Ishikawa (cell line): Measurements from ENCODE around the gene RPL36.

Experiments
- CEBPB ChIP-seq: IDR thresholded peaks from 2 replicates; pipeline ENCODE4 v1.6.1; 2012
- EGR1 ChIP-seq: IDR thresholded peaks from 2 replicates; pipeline ENCODE4 v1.6.1; 2012
- EP300 ChIP-seq: IDR thresholded peaks from 2 replicates; pipeline ENCODE4 v1.6.1; 2012; ENCODE audit warnings: borderline replicate concordance
- NFIC ChIP-seq: IDR thresholded peaks from 2 replicates; pipeline ENCODE4 v1.6.1; 2012
- RAD21 ChIP-seq: IDR thresholded peaks from 2 replicates; pipeline ENCODE4 v1.6.1; 2012; ENCODE audit warnings: low read depth
- TAF1 ChIP-seq: IDR thresholded peaks from 2 replicates; pipeline ENCODE4 v1.6.1; 2012; ENCODE audit warnings: low read depth, mild to moderate bottlenecking
- TCF12 ChIP-seq: IDR thresholded peaks from 2 replicates; pipeline ENCODE4 v1.6.1; 2012; ENCODE audit warnings: low read depth
- TEAD4 ChIP-seq: IDR thresholded peaks from 2 replicates; pipeline ENCODE4 v1.6.1; 2012
- YY1 ChIP-seq: IDR thresholded peaks from 2 replicates; pipeline ENCODE4 v1.6.1; 2012; ENCODE audit warnings: low read depth
- ZBTB7A ChIP-seq: IDR thresholded peaks from 2 replicates; pipeline ENCODE4 v1.6.1; 2012; ENCODE audit warnings: low read depth
- TF ChIP-seq, protein P1 (sequence below): IDR thresholded peaks from 2 replicates; pipeline ENCODE4 v1.6.1; 2012; ENCODE audit warnings: low read depth, mild to moderate bottlenecking
- TF ChIP-seq, protein P2 (sequence below): IDR thresholded peaks from 2 replicates; pipeline ENCODE4 v1.6.1; 2012
- TF ChIP-seq, protein P3 (sequence below): IDR thresholded peaks from 2 replicates; pipeline ENCODE4 v1.6.1; 2012

Gene RPL36

DNA sequence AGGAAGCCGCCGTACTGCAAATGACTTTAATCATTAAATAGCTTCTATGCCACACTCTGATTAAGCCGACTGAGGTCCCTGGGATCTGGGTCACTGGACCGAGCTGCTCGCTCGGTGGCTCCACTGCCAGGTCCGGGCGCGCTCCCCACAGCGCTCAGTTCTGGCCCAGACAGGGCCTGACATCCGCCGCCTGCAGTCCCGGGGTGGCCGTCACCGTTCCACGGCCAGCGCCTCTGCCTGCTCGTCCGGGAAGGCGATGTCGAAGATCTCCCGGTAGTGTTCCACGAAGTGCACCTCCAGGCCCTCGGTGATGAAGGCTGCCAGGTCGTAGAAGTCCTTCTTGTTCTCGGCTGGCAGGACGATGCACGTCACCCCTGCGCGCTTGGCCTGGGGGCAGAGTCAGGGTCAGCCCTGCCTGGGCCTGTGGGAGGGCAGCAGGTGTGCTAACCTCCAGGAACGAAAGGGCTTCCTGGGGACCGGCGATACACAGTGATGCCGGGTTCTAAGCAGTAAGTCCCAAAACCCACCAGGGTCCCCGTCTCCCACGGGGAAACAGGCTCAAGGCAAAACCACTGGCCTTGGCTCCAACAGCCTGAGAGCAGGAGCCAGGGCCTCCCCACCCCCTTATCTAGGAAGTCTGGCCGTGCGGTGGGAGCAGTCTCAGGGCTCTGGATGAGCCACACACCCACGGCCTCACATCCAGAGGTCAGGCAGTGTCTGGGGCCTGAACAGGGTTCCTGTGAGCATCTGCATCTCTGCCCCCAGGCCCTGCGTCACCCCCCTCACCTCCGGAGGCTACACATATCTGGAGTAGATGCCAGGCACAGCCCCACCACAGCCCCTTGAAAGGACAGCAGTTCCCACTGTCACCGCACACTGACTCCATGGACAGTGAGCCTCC lies 2.0 kb downstream of the RPL36 start:
- TF ChIP-seq, protein P1, sequence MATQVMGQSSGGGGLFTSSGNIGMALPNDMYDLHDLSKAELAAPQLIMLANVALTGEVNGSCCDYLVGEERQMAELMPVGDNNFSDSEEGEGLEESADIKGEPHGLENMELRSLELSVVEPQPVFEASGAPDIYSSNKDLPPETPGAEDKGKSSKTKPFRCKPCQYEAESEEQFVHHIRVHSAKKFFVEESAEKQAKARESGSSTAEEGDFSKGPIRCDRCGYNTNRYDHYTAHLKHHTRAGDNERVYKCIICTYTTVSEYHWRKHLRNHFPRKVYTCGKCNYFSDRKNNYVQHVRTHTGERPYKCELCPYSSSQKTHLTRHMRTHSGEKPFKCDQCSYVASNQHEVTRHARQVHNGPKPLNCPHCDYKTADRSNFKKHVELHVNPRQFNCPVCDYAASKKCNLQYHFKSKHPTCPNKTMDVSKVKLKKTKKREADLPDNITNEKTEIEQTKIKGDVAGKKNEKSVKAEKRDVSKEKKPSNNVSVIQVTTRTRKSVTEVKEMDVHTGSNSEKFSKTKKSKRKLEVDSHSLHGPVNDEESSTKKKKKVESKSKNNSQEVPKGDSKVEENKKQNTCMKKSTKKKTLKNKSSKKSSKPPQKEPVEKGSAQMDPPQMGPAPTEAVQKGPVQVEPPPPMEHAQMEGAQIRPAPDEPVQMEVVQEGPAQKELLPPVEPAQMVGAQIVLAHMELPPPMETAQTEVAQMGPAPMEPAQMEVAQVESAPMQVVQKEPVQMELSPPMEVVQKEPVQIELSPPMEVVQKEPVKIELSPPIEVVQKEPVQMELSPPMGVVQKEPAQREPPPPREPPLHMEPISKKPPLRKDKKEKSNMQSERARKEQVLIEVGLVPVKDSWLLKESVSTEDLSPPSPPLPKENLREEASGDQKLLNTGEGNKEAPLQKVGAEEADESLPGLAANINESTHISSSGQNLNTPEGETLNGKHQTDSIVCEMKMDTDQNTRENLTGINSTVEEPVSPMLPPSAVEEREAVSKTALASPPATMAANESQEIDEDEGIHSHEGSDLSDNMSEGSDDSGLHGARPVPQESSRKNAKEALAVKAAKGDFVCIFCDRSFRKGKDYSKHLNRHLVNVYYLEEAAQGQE: no peak
- TF ChIP-seq TCF12: no peak
- no peak for TF ChIP-seq EP300
- TF ChIP-seq TEAD4: no peak
- no peak for TF ChIP-seq YY1
- TF ChIP-seq CEBPB: no peak
- TF ChIP-seq, protein P2, sequence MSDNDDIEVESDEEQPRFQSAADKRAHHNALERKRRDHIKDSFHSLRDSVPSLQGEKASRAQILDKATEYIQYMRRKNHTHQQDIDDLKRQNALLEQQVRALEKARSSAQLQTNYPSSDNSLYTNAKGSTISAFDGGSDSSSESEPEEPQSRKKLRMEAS: no peak
- TF ChIP-seq ZBTB7A: no peak
- TF ChIP-seq TAF1: no peak

DNA sequence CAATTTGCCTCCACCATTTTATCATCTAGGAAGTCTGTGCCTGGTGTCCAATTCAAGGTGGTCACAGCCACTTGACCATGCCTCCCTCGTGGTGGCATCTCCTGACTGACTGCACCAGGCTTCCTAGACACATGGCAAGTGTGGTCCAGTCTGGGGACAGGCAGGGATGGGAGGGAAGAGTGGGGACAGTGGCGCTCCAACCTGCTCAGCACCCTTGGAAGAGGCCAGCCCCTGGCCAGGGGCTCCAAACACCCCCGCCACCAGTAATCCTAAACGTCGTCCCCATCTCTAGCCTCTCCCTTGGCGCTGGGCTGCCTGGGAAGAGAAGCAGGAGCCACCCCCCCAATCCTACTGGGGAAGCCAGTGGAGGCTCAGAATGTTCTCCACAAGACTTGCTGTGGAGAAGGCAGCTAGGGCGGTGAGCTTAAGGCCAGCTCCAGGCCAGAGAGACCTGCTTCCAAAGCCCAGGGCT lies 2.7 kb downstream of the RPL36 start:
- TF ChIP-seq EGR1: no peak
- no peak for TF ChIP-seq TEAD4
- no peak for TF ChIP-seq RAD21
- TF ChIP-seq, protein P1: no peak
- TF ChIP-seq TCF12: no peak

DNA sequence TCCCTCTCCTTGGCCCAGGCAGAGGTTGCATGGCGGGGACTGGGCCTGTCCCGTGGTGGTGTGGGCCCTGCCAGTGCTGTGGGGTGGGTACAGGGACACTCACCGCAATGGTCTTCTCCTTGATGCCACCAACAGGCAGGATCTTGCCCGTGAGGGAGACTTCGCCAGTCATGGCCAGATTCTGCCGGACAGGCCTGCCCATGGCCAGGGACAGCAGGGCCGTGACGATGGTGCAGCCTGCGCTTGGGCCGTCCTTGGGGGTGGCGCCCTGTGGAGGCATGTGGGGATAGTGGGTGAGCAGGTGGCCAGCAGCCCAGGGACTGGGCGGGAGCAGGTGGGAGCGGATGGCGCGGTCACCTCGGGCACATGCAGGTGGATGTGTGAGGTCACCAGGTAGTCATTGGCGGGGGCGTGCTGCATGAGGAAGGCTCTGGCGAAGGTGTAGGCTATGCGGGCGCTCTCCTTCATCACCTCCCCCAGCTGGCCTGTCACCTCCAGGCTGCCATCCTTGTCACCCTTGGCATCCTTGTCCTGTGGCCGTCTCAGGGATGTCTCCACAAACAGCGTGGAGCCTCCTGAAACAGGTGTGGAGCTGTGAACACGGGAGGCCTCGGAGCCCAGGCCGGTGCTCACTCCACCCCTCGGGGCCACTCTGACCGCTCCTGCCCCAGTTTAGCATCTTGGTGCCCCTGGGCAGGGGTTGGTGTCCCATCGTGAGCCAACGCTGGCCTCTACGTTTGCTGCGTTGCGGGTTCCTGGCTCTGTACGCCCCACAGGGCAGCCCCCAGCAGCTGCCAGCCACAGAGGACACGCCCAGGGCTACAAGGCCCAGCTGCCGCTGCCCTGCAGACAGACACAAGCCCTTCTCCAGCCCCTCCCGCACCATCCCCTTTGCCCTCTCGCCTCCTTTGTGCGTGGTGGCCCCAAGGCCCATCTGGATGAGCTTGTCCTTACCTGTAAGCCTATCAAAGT lies 3.4 kb downstream of the RPL36 start:
- TF ChIP-seq, protein P2: peak; percentile 45; the same call in 1 of the 2 replicates
- no peak for TF ChIP-seq YY1

DNA sequence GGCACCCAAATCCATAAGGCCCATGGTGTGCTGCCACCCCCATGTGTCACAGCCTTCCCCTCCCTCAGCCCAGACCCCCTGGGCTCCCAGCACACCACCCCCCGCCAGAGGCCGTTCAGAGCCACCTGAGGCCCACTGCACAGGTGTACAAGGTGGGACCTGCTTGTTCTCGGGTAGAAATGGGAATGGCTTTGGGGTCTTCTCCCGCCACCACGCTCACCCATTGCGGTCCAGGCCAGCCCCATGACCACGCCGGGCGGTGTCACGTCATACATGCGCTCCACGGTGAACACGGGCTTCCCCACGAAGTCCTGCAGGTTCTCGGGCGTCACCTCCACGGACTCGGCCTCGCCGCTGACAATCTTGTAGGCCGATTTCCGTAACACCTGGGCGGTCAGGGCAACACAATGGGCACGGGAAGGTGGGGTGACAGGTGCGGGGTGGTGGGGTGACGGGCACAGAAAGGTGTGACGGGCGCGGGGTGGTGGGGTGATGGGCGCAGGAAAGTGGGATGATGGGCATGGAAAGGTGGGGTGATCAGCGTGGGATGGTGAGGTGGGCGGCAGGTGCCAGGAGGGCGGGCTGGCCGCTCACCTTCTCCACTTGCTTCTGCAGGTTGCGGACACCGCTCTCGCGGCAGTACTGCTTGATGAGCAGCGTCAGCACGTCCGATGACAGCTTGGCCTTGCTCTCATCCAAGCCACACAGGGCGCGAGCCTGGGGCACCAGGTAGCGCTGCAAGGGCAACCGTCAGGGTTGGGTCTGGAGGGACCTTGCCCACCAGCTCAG lies 4.3 kb downstream of the RPL36 start:
- no peak for TF ChIP-seq YY1
- TF ChIP-seq TAF1: no peak
- 0 out of 2 replicates have a peak, but pooled peaks have one; percentile 53 for TF ChIP-seq ZBTB7A
- TF ChIP-seq RAD21: no peak
- TF ChIP-seq EP300: no peak; the same call in 1 of the 2 replicates
- TF ChIP-seq TEAD4: no peak
- TF ChIP-seq NFIC: no peak
- TF ChIP-seq, protein P3, sequence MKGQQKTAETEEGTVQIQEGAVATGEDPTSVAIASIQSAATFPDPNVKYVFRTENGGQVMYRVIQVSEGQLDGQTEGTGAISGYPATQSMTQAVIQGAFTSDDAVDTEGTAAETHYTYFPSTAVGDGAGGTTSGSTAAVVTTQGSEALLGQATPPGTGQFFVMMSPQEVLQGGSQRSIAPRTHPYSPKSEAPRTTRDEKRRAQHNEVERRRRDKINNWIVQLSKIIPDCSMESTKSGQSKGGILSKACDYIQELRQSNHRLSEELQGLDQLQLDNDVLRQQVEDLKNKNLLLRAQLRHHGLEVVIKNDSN: no peak

DNA sequence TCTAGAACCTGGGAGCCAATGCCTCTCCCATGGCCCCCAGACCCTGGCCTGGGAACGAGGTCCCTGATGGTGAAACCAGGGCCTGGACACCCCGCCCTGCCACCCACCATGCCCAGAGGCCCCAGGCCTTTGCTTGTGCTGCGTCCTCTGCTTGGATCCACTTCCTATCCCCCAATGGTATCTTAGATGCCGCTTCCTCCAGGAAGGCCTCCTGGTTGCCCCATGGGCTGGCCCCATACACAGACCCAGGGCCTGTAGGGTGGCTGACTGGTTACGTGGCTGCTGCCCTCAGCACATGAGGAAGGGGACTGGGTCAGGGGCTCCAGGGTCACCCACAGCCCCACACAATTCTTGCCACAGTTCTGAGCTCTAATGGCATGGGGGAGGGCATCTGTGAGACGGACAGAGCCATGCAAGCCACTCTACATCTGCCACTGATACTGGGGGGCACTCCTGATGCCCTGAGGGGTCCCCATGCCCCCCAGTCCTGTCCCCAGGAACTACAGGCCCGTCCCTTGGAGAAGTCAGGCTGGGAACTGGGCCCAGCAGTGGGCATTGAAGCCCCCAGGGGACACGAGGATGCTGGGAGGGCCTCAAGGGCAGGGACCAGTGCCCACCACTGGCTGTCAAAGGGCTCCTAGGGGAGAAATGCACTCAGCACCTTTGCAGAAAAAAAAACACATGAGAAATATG lies 5.0 kb downstream of the RPL36 start:
- no peak for TF ChIP-seq TEAD4
- no peak for TF ChIP-seq TAF1
- TF ChIP-seq ZBTB7A: 0 out of 2 replicates have a peak, but pooled peaks have one; percentile 36
- no peak for TF ChIP-seq TCF12
